Loucy (cell line): ENCODE data around the gene KLHL6.

Experiments
- CTCF ChIP-seq: fragments of 200-600 bp; sonication (generic); conservative IDR thresholded peaks from 2 replicates; pipeline ENCODE4 v1.5.1; 2014; ENCODE audit warnings: mild to moderate bottlenecking, antibody characterized with exemption, low read length
- EZH2phosphoT487 ChIP-seq: fragments of 200-600 bp; IDR thresholded peaks from 2 replicates; pipeline ENCODE4 v1.6.1; 2018; ENCODE audit warnings: antibody characterized with exemption, mild to moderate bottlenecking, moderate library complexity, borderline replicate concordance

DNA sequence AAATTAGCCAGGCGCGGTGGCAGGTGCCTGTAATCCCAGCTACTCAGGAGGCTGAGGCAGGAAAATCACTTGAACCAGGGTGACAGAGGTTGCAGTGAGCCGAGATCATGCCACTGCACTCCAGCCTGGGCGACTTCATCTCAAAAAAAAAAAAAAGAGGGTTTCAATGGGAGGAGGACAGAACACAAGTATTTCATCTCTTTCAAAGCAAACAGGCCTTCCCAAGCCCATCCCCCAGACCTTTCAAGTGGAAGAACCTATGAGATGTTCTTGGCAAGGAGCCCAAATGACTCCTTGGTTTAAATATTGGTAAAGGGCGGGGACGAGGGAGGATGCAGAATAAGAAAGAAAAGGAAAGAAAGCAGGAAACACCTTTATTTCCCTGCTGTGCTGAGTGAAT lies 64.9 kb downstream of the KLHL6 start:
- no peak for TF ChIP-seq CTCF
- TF ChIP-seq EZH2phosphoT487, result no peak
